Measurements from ENCODE around the gene POP4. TPM values are rescaled to one million over a fixed set of nuclear protein-coding genes. Genes with fewer than 3 reads are reported as not detected.

POP4 gene
- polyA plus RNA-seq, 1 donor: 43.7 TPM

DNA sequence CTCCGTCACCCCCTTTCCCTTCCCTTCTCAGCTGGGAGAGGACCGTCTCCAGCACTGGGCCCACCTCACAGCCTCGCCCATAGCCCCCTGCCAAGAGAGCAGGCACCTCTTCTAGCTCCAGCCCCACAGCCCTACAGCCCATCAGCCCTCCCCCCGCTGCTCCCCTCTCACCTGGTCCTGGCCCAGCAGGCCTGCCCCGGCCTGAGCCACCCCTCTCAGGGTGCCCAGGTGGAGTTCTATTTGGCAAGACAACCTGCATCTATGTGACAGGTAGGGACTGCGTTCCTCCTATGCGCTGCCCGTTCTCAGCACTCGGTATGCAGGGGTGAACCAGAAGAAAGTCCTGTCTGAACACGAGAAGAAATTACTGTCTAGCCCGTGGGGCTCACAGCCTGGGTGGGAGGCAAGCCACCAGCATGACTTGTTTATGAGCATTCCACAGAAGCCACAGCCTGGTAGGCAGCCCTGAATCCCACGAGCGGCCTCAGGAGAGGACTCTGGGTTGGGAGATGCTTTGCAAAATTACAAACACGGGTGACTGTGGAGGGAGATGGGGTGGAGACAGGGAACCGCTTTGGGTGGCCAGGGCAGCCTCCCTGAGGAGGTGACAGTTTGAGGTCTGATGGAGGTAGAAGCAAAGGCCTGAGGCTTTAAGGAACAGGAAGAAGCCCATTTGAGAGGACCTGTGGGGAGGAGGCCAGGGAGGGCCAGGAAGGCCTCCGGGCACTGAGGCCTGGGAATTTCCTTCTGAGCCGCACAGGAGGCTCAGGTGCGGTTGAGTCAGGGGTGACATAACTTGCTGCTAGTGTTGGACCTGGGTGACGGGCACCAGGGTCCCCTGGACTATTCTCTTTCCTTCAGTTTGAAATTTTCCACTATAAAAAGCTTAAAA, 58.0 kb downstream of the POP4 start:
- no peak for DNase-seq

DNA sequence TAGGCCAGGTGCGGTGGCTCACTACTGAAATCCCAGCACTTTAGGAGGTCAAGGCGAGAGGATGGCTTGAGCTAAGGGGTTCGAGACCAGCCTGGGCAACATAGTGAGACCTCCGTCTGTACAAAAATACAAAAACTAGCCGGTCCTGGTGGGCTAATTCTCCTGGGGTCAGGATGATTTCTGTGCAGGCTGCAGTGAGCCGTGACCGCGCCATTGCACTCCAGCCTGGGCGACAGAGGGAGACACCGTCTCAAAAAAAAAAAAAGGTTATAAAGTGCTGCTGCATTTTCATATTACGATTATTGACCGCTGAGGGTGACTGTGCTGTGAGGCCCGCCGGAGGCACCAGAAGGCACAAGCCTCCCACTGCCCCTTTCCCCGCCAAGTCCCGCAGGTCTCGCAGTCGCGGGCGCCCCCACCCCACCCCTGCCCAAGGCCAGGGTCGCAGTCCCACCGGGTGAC, 58.7 kb downstream of the POP4 start:
- DNase-seq: no peak

DNA sequence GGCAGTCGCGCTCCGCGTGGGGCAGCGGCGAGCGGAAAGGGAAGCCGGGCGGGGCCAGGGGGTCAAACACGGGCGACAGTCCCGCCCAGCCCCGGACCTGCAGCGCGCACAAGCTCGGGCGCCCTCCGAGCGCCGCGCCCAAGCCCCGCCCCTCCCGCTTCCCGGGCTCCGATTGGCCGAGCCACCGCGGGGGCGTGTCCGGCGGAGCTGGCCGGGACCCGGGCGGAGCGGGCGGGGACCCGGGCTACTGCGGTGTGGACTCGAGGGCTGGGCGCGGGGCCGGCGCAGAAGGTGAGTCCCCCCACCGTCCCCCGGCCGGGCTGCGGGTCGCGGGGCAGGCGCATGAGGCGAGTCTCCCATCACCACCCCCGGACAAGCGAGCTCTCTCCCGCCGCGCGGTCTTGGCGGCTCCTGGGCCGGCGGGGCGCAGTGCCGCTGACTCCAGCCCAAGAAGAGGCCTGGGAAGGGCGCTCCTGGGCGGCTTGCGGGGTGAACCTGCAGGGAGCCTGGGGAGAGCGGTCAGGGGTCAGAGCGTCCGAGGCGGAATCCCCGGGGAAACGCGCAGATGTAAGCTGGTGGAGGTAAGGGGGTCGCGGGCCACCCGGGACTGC, 59.2 kb downstream of the POP4 start, which contains the start of gene PLEKHF1:
Gene PLEKHF1, plus strand, starts transcription at position 247 of the 611 bp plus-strand sequence. CDS start 8,379 bp downstream, outside the sequence.
- DNase-seq: peak; percentile 93

DNA sequence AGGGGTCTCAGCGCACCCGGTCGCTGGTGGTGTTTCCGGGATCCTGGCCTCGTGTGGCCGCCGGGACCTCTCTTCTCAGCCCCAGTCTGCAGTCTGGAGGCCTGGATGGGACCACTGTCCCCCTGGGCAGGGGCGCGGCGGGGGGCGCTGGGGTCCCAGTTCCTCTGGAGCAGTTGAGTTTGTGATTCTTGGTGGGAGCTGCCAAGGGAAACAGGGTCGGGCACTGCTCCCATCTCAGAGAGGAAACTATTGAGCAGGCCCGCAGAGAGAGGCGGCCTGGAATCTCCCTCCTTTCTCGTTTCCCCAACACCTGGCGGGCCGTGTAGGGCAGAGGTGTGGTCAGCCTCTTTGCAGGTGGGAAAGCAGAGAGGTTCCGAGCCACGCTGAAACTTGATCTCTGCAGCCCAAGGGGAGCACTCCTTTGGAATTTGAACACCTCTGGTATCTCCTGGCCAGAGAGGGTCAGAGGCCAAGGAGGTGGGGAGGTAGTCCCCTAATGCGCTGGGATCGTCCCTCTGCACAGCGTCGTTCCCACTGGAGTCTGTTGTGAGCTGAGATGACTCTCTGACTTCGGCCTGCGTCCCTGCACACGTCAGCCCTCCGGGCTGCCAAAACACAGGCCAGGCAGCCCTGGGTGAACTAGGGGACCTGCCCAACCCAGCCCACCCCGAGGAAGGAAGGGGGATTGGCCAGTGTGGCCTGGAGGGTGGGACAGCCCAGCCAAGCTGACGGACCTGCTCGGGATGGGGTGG, 59.9 kb downstream of the POP4 start:
- DNase-seq: peak; percentile 58

Other genes with a start within 250 kb of the POP4 start
- 0.17 TPM for gene VSTM2B, start 80.3 kb upstream of the POP4 start, polyA plus RNA-seq (ENCODE audit: insufficient read length)
- gene PLEKHF1, start 59.2 kb downstream of the POP4 start, polyA plus RNA-seq (ENCODE audit: insufficient read length): 4.4 TPM
- 23.8 TPM for gene C19orf12, start 109.0 kb downstream of the POP4 start, polyA plus RNA-seq (ENCODE audit: insufficient read length)
- gene CCNE1, start 205.7 kb downstream of the POP4 start, polyA plus RNA-seq (ENCODE audit: insufficient read length): 21.8 TPM

Measured in hindlimb muscle (tissue), 1 donor.